HFF-Myc (cell line): ENCODE data around the gene LIME1.

Source experiments
- DNase-seq: peaks from one replicate; pipeline ENCODE4 v3.0.0-alpha.2; 2011; ENCODE audit warnings: low read depth; ENCODE audit errors: extremely low read depth
- H3K4me3 ChIP-seq: replicated peaks from 2 replicates; pipeline ENCODE4 v1.5.1; 2011; ENCODE audit warnings: low read depth, mild to moderate bottlenecking, control low read depth, low read length
- CTCF ChIP-seq: IDR thresholded peaks from 2 replicates; pipeline ENCODE4 v1.5.1; 2012; ENCODE audit warnings: mild to moderate bottlenecking, low read depth, low read length, control low read depth; ENCODE audit errors: missing control alignments

LIME1 gene

DNA sequence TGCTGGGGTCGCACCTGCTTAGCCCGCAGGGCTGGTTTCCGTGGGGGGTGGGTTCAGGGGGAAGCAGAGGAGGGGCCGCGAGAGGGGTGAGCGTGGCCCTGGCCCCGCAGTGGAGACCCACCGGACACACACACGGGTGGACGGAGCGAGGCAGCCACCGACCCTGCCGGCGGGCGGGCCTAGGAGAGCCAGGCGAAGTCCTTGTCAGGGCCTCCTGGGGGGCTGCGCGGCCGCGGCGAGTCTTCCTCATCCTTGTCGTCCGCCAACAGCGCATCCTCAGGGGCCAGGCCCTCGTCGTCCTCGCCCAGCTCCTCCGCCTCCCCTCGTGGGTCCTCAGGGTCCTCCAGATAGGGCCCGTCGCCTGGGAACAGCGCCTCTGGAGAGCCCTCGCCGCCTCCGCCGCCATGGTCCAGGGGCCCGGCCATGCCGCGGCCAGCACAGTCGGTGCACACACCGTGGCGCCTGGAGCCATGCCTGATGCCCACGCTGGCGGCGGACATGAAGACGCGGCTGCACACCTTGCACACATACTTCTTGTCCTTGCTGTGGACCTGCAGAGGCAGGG, 10.4 kb downstream of the LIME1 start:
- H3K4me3 ChIP-seq = no peak overlapping the region
- TF ChIP-seq CTCF = no peak
- no peak for DNase-seq

DNA sequence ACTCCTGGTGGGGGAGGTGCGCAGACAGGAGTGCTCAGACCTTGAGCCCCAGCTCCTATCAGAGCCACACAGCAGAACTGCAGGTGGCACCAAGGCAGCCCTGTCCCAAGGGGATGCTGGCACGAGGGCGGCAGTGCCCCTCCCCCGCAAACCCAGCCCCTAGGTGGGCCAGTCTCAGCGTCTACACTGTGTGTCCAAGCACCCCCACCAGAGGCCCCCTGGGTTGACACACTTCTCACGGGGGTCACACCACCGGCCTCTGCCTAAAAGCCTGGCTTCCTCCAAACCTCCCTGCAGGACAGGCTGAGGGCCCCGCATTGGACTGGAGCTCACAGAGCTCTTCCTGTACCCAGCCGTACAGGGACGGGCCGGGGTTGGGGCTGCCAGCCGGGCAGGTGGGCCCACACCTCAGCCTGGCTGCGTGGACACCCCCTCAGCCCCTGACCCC, 11.2 kb downstream of the LIME1 start:
- H3K4me3 ChIP-seq = no peak overlapping the region
- no peak for DNase-seq
- TF ChIP-seq CTCF = no peak

DNA sequence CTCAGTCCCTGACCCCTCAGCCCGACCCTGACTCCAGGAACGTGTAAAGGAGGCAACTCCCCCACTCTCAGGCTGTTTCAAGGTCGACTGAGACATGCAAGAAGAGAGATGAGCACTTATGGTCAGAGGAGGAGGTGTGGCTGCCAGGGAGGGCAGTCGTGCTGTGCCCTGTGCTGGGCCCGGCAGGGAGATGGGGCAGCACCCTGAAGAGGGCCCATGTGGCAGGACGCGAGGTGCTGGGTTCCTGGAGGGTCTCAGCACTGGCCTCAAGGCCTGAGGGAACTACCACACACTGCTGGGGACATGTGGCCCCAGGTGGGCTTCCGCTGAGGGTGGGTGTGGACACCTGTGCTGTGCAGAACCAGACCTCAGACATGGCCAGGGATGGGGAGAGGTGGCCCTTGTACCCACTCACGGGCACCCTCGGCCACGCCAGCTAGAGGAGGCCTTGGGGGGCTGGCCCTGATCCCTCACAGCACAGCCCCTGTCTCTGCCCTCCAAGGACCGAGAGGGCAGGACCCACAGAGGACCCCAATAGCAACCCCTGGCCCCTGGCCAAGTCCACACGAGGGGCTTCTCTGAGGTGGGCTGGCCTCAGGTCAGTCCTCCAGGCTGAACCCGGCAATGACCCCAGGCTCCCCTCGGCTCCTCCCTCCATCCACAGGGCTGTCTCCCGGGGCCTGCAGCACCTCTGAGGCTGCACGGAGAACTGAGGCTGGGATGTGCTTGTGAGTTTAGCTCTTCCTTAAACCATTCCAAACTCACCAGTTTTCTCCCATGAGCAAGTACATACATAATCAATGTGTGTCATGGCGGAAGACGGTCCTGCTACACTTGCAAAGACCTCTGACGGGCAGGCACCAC, 11.8 kb downstream of the LIME1 start:
- no peak overlapping the region for H3K4me3 ChIP-seq
- no peak for DNase-seq

DNA sequence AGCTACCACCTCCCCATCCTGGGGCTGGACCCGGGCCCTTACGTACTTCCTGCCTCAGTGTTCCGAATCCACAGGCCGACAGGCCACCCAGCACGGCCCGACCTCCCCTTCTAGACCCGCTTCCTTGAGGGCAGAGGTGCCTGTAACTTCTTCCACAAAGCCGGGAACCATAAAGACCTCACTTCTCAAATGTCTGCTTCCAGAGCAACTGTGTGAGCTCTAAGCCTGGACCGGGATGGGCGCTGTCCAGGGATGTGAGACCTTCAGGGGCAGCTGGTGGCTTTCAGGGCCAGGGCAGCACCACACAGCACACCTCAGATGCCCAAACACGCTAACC, 12.4 kb downstream of the LIME1 start:
- TF ChIP-seq CTCF = no peak
- no peak overlapping the region for H3K4me3 ChIP-seq
- no peak for DNase-seq

More for the DNA sequence above, 11.8 kb downstream of the LIME1 start:
- no peak for TF ChIP-seq CTCF

GRCh38 chr20:63749597-63750508, 13.4 kb downstream of the LIME1 start:
- no peak for TF ChIP-seq CTCF
- no peak overlapping the region for H3K4me3 ChIP-seq
- no peak for DNase-seq

DNA sequence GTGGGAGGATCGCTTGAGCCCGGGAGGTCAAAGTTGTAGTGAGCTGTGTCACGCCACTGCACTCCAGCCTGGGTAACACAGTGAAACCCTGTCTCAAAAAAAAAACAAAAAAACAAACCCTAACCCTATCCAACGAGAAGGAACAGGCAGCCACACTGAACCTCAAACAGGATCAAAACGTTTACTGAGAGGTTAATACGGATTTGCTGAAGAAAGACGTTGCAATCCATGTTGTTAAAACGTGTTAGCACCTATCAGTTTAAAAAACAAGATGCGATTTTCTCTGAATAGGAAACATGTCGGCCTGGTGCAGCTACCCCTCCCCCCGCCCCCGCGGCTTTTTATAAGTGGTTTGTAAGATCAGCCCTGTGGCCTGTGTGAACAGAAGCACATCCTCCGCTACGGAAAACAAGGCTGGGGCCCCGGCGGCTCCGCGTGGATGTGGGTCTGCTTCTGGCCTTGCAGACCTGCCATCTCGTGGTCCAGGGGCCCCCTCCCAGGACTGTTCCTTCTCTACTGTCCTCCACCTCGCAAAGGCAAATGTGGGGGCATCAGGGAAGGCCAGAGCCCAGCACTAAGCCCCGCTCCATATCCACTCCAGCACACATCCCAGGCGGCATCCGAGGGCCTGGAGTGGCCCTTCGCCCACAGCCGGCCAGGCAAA, 14.5 kb downstream of the LIME1 start:
- TF ChIP-seq CTCF = no peak
- H3K4me3 ChIP-seq = no peak overlapping the region
- no peak for DNase-seq
